ENCODE measurements around the gene TSPAN8.

The TSPAN8 gene

GRCh38 chr12:71187379-71187778, 29.6 kb upstream of the TSPAN8 start (continued):
- TF ChIP-seq POU6F1 (CRISPR knock-in tag; IDR thresholded peaks at IDR 0.05; ENCODE audit: borderline replicate concordance, low read depth), result no peak
- no peak for TF ChIP-seq BACH2 (CRISPR knock-in tag; IDR thresholded peaks at IDR 0.05; ENCODE audit: borderline replicate concordance)

GRCh38 chr12:71186571-71187288, 28.9 kb upstream of the TSPAN8 start:
- ATAC-seq, result no peak
- TF ChIP-seq CREB5 (CRISPR knock-in tag; IDR thresholded peaks at IDR 0.05; ENCODE audit: low read depth), result no peak
- no peak for TF ChIP-seq ZC3H10 (CRISPR knock-in tag; IDR thresholded peaks at IDR 0.05)
- no peak for TF ChIP-seq ARNTL (CRISPR knock-in tag; IDR thresholded peaks at IDR 0.05; ENCODE audit: borderline replicate concordance, low read depth)
- no peak for TF ChIP-seq GLIS3 (CRISPR knock-in tag; IDR thresholded peaks at IDR 0.05)
- TF ChIP-seq ZNF70 (CRISPR knock-in tag; IDR thresholded peaks at IDR 0.05), result no peak
- TF ChIP-seq PATZ1 (CRISPR knock-in tag; IDR thresholded peaks at IDR 0.05; ENCODE audit: borderline replicate concordance), result no peak
- TF ChIP-seq CSDC2 (CRISPR knock-in tag; IDR thresholded peaks at IDR 0.05), result no peak
- no peak for TF ChIP-seq ESRRG (CRISPR knock-in tag; IDR thresholded peaks at IDR 0.05)
- no peak for TF ChIP-seq RARB (CRISPR knock-in tag; IDR thresholded peaks at IDR 0.05)
- TF ChIP-seq CSRNP3 (CRISPR knock-in tag; IDR thresholded peaks at IDR 0.05), result no peak
- no peak for TF ChIP-seq TSHZ2 (CRISPR knock-in tag; IDR thresholded peaks at IDR 0.05)
- no peak for TF ChIP-seq ZFP3 (CRISPR knock-in tag; IDR thresholded peaks at IDR 0.05)
- TF ChIP-seq SNAI2 (CRISPR knock-in tag; IDR thresholded peaks at IDR 0.05), result no peak
- no peak for TF ChIP-seq ZNF565 (CRISPR knock-in tag; conservative IDR thresholded peaks at IDR 0.05; ENCODE audit: low read depth)
- no peak for TF ChIP-seq TCF4 (CRISPR knock-in tag; IDR thresholded peaks at IDR 0.05; ENCODE audit: borderline replicate concordance)

GRCh38 chr12:71183846-71184245, 26.0 kb upstream of the TSPAN8 start:
- no peak for TF ChIP-seq PATZ1 (CRISPR knock-in tag; IDR thresholded peaks at IDR 0.05; ENCODE audit: borderline replicate concordance)
- no peak for TF ChIP-seq GLIS3 (CRISPR knock-in tag; IDR thresholded peaks at IDR 0.05)
- TF ChIP-seq ARNTL (CRISPR knock-in tag; IDR thresholded peaks at IDR 0.05; ENCODE audit: borderline replicate concordance, low read depth), result no peak
- no peak for TF ChIP-seq OSR1 (CRISPR knock-in tag; IDR thresholded peaks at IDR 0.05)
- no peak for TF ChIP-seq ZFP3 (CRISPR knock-in tag; IDR thresholded peaks at IDR 0.05)
- no peak for TF ChIP-seq ZNF8 (CRISPR knock-in tag; IDR thresholded peaks at IDR 0.05)
- no peak for TF ChIP-seq PPARA (CRISPR knock-in tag; IDR thresholded peaks at IDR 0.05; ENCODE audit: borderline replicate concordance)
- no peak for TF ChIP-seq ISL1 (CRISPR knock-in tag; IDR thresholded peaks at IDR 0.05)
- no peak for TF ChIP-seq ZFP30 (CRISPR knock-in tag; IDR thresholded peaks at IDR 0.05)
- no peak for TF ChIP-seq ZNF70 (CRISPR knock-in tag; IDR thresholded peaks at IDR 0.05)
- no peak for TF ChIP-seq ZC3H10 (CRISPR knock-in tag; IDR thresholded peaks at IDR 0.05)
- no peak for TF ChIP-seq TOX (CRISPR knock-in tag; IDR thresholded peaks at IDR 0.05; ENCODE audit: borderline replicate concordance)
- no peak for TF ChIP-seq RARB (CRISPR knock-in tag; IDR thresholded peaks at IDR 0.05)
- TF ChIP-seq CREB5 (CRISPR knock-in tag; IDR thresholded peaks at IDR 0.05; ENCODE audit: low read depth), result no peak
- no peak for TF ChIP-seq CSDC2 (CRISPR knock-in tag; IDR thresholded peaks at IDR 0.05)
- no peak for ATAC-seq
